GM18499 (cell line): ENCODE measurements around the gene MYO7A.

ENCODE experiments used
- ATAC-seq: cut with Tn5 transposase; IDR thresholded peaks from one replicate; pipeline ENCODE4 v1.9.1; 2021; ENCODE audit warnings: moderate number of reproducible peaks; ENCODE audit not compliant: insufficient read depth, unreplicated experiment

Gene MYO7A

GRCh38 chr11:77143405-77144020 is 15.5 kb downstream of the MYO7A start:
- ATAC-seq = no peak

GRCh38 chr11:77144196-77144856 is 16.3 kb downstream of the MYO7A start:
- no peak for ATAC-seq

GRCh38 chr11:77144857-77145428 is 16.9 kb downstream of the MYO7A start:
- ATAC-seq = no peak

GRCh38 chr11:77146261-77147035 is 18.4 kb downstream of the MYO7A start:
- no peak for ATAC-seq

GRCh38 chr11:77147036-77147315 is 18.9 kb downstream of the MYO7A start:
- ATAC-seq = no peak

- no peak for ATAC-seq
These were observed 19.7 kb downstream of the MYO7A start for GRCh38 chr11:77147668-77148321.

- no peak for ATAC-seq
These were observed 21.1 kb downstream of the MYO7A start for GRCh38 chr11:77148963-77149715.

- ATAC-seq = no peak
These were observed 21.8 kb downstream of the MYO7A start for GRCh38 chr11:77149716-77150392.

- no peak for ATAC-seq
These were observed 22.8 kb downstream of the MYO7A start for GRCh38 chr11:77150836-77151235.

GRCh38 chr11:77151804-77152509 is 23.9 kb downstream of the MYO7A start:
- ATAC-seq = no peak

- no peak for ATAC-seq
These were observed 24.8 kb downstream of the MYO7A start for GRCh38 chr11:77152846-77153245.

GRCh38 chr11:77153276-77154185 is 25.5 kb downstream of the MYO7A start:
- ATAC-seq = no peak

- ATAC-seq = no peak
These were observed 26.5 kb downstream of the MYO7A start for GRCh38 chr11:77154381-77155081.

- no peak for ATAC-seq
These were observed 27.0 kb downstream of the MYO7A start for GRCh38 chr11:77155082-77155475.

- no peak for ATAC-seq
These were observed 27.6 kb downstream of the MYO7A start for GRCh38 chr11:77155556-77156130.

GRCh38 chr11:77156396-77157195 is 28.6 kb downstream of the MYO7A start:
- no peak for ATAC-seq
